HepG2 (cell line): ENCODE measurements around the gene ESR1. TPM values are rescaled to one million over a fixed set of nuclear protein-coding genes. Genes with fewer than 3 reads are reported as not detected.
A peak's percentile ranks its signal among the peaks of the same experiment; 100 is the strongest.

ENCODE experiments used
- AGO1 ChIP-seq: fragments of 200-400 bp; formaldehyde crosslinking; IDR thresholded peaks from 2 replicates; pipeline ENCODE4 v1.6.1; 2017; ENCODE audit warnings: mild to moderate bottlenecking, low read depth, low read length, moderate library complexity; ENCODE audit not compliant: poor library complexity, severe bottlenecking
- ARID5B ChIP-seq: IDR thresholded peaks from 2 replicates; pipeline ENCODE4 v1.4.0; 2020; ENCODE audit warnings: mild to moderate bottlenecking, missing genetic modification reagents
- DBP ChIP-seq: sonication (generic); formaldehyde crosslinking; IDR thresholded peaks from 2 replicates; pipeline ENCODE4 v1.4.0; 2020; ENCODE audit warnings: missing genetic modification reagents; ENCODE audit errors: not compliant biosample characterization
- E2F5 ChIP-seq: sonication (generic); formaldehyde crosslinking; conservative IDR thresholded peaks from 2 replicates; pipeline ENCODE4 v1.4.0; 2020; ENCODE audit warnings: missing genetic modification reagents
- ELF1 ChIP-seq: sonication (generic); formaldehyde crosslinking; IDR thresholded peaks from 2 replicates; pipeline ENCODE4 v1.4.0; 2020; ENCODE audit warnings: missing genetic modification reagents
- IKZF4 ChIP-seq: sonication (generic); formaldehyde crosslinking; IDR thresholded peaks from 2 replicates; pipeline ENCODE4 v1.5.1; 2020; ENCODE audit warnings: borderline replicate concordance, mild to moderate bottlenecking, low read depth, missing genetic modification reagents; ENCODE audit errors: not compliant biosample characterization
- RXRB ChIP-seq: IDR thresholded peaks from 2 replicates; pipeline ENCODE4 v1.6.1; 2016; ENCODE audit warnings: borderline replicate concordance, missing genetic modification reagents, missing compliant biosample characterization
- SP2 ChIP-seq: sonication (generic); formaldehyde crosslinking; IDR thresholded peaks from 2 replicates; pipeline ENCODE4 v1.5.1; 2020; ENCODE audit warnings: mild to moderate bottlenecking, missing genetic modification reagents
- XRCC5 ChIP-seq: fragments of 200-400 bp; formaldehyde crosslinking; optimal IDR thresholded peaks from 2 replicates; pipeline ENCODE3; 2017; ENCODE audit warnings: mild to moderate bottlenecking, low read length
- ZNF337 ChIP-seq: sonication (generic); formaldehyde crosslinking; IDR thresholded peaks from 2 replicates; pipeline ENCODE4 v1.5.1; 2020; ENCODE audit warnings: missing genetic modification reagents, low read depth, mild to moderate bottlenecking, borderline replicate concordance
- ZNF780A ChIP-seq: sonication (generic); formaldehyde crosslinking; IDR thresholded peaks from 2 replicates; pipeline ENCODE4 v1.8.0; 2022; ENCODE audit warnings: mild to moderate bottlenecking, missing genetic modification reagents, moderate library complexity
- polyA plus RNA-seq, 8 experiments: library from polyadenylated mRNA; depleted of rRNA in 3 of 8; stranded (reverse) in 7 of 8; unstranded in 1 of 8; fragments of >200 nt; fragmentation: Illumina TruSeq in 4 of 8; extraction: Trizol in 4 of 8; gene quantifications; 2 replicates each; pipeline versions ENCODE4 v1.2.1 to v1.2.3, GENCODE V29; 2011 to 2016; ENCODE audit warnings: low read depth in 4 of 8, missing spikeins in 1 of 8, mixed read lengths in 1 of 8; ENCODE audit not compliant: insufficient read depth in 1 of 8
- total RNA-seq, 5 experiments: library from RNA; depleted of rRNA; stranded (reverse); fragments of >200 nt; fragmentation: Illumina TruSeq; extraction: Trizol; gene quantifications; 2 replicates each; pipeline ENCODE4 v1.2.3, GENCODE V29; 2016; ENCODE audit warnings: low read depth in 1 of 5

ESR1 gene
- total and polyA plus RNA-seq, 2 of the 13 experiments (the other 11 are each of a cell fraction or from before 2014, with no cell fraction given), result not detected

- TF ChIP-seq DBP (CRISPR knock-in tag) (no peak), ELF1 (no peak), RXRB (CRISPR knock-in tag) (0 out of 2 replicates have a peak, but pooled peaks have one; percentile 21), ZNF337 (no peak), ARID5B (CRISPR knock-in tag) (peak; percentile 24; the same call in 1 of the 2 replicates), E2F5 (CRISPR knock-in tag) (no peak), ZNF780A (CRISPR knock-in tag) (no peak), XRCC5 (no peak), SP2 (CRISPR knock-in tag) (no peak), AGO1 (no peak), IKZF4 (CRISPR knock-in tag) (peak; percentile 75)
Measured at GRCh38 chr6:151847064-151847463, 39.6 kb downstream of the ESR1 start (continued).
